Measurements from ENCODE around the gene MCUB.
A peak's percentile ranks its signal among the peaks of the same experiment; 100 is the strongest.

MCUB gene

GRCh38 chr4:109684727-109685126 is 124.7 kb downstream of the MCUB start:
- DNase-seq, result no peak

GRCh38 chr4:109690690-109691410 is 130.8 kb downstream of the MCUB start:
- DNase-seq, result no peak

- DNase-seq, result no peak
Measured at GRCh38 chr4:109691411-109691920, 131.4 kb downstream of the MCUB start.

GRCh38 chr4:109698656-109699055 is 138.6 kb downstream of the MCUB start:
- DNase-seq, result no peak

- DNase-seq, result no peak
Measured at GRCh38 chr4:109699553-109700225, 139.6 kb downstream of the MCUB start.

- DNase-seq, result no peak
Measured at GRCh38 chr4:109701566-109702410, 141.7 kb downstream of the MCUB start.

GRCh38 chr4:109702950-109703663 is 143.1 kb downstream of the MCUB start, which contains the start of gene CASP6:
TSS of gene CASP6 (minus strand) at chr4:109703445. CDS start at chr4:109703395, 50 bp downstream.
- DNase-seq, result peak; percentile 61

- DNase-seq, result no peak
Measured at GRCh38 chr4:109703664-109704361, 143.8 kb downstream of the MCUB start.

GRCh38 chr4:109708435-109708834 is 148.4 kb downstream of the MCUB start:
- DNase-seq, result no peak

GRCh38 chr4:109708990-109709389 is 148.9 kb downstream of the MCUB start:
- no peak for DNase-seq

GRCh38 chr4:109713500-109713899 is 153.5 kb downstream of the MCUB start:
- DNase-seq, result no peak

GRCh38 chr4:109718759-109719158 is 158.7 kb downstream of the MCUB start:
- no peak for DNase-seq

GRCh38 chr4:109719604-109720003 is 159.6 kb downstream of the MCUB start:
- no peak for DNase-seq

- no peak for DNase-seq
Measured at GRCh38 chr4:109721033-109721432, 161.0 kb downstream of the MCUB start.

GRCh38 chr4:109722357-109722756 is 162.3 kb downstream of the MCUB start:
- DNase-seq, result no peak

- no peak for DNase-seq
Measured at GRCh38 chr4:109723110-109723509, 163.1 kb downstream of the MCUB start.

- DNase-seq, result no peak
Measured at GRCh38 chr4:109728385-109728784, 168.3 kb downstream of the MCUB start.

GRCh38 chr4:109729117-109729717 is 169.2 kb downstream of the MCUB start:
- no peak for DNase-seq

GRCh38 chr4:109729718-109730618 is 169.9 kb downstream of the MCUB start, which contains the start of gene PLA2G12A:
TSS of gene PLA2G12A (minus strand) at chr4:109730070. CDS start at chr4:109729809, 261 bp downstream.
- DNase-seq, result peak; percentile 74
